Osteoblast (primary cell): ENCODE results near the gene NT5DC3. TPM values are rescaled to one million over a fixed set of nuclear protein-coding genes. Genes with fewer than 3 reads are reported as not detected.

Source experiments
- DNase-seq: peaks from one replicate; pipeline ENCODE4 v3.0.0; 2011; ENCODE audit warnings: low spot score, mixed read lengths; ENCODE audit not compliant: insufficient read length; ENCODE audit errors: missing footprints
- H2AFZ ChIP-seq: 2 replicates; pipeline ENCODE4 v1.6.0; 2011; ENCODE audit warnings: mild to moderate bottlenecking, low read length
- H3K27ac ChIP-seq: 2 replicates; pipeline ENCODE4 v1.5.1; 2011; ENCODE audit warnings: mild to moderate bottlenecking, low read depth, low read length, moderate library complexity
- H3K27me3 ChIP-seq: 2 replicates; pipeline ENCODE4 v1.6.0; 2012; ENCODE audit warnings: mild to moderate bottlenecking, control low read depth, inconsistent platforms, low read length, moderate library complexity; ENCODE audit not compliant: insufficient read depth
- H3K36me3 ChIP-seq: 2 replicates; pipeline ENCODE4 v1.5.1; 2011; ENCODE audit warnings: mild to moderate bottlenecking, low read length, control low read depth, moderate library complexity; ENCODE audit not compliant: insufficient read depth
- H3K4me1 ChIP-seq: 2 replicates; pipeline ENCODE4 v1.5.1; 2011; ENCODE audit warnings: mild to moderate bottlenecking, low read length, control low read depth, moderate library complexity; ENCODE audit not compliant: insufficient read depth
- H3K4me2 ChIP-seq: 2 replicates; pipeline ENCODE4 v1.6.0; 2011; ENCODE audit warnings: mild to moderate bottlenecking, low read length; ENCODE audit not compliant: insufficient read depth
- H3K4me3 ChIP-seq: fragments of 200-600 bp; sonication (generic); 3 replicates; pipeline ENCODE4 v1.5.1; 2012; ENCODE audit warnings: mild to moderate bottlenecking, low read length, inconsistent platforms; ENCODE audit not compliant: insufficient read depth
- H3K79me2 ChIP-seq: 2 replicates; pipeline ENCODE4 v1.6.0; 2012; ENCODE audit warnings: mild to moderate bottlenecking, low read length, control low read depth, inconsistent platforms; ENCODE audit not compliant: insufficient read depth
- H3K9me3 ChIP-seq: 2 replicates; pipeline ENCODE4 v1.5.1; 2011; ENCODE audit warnings: low read depth, low read length, control low read depth
- H4K20me1 ChIP-seq: 2 replicates; pipeline ENCODE4 v1.6.0; 2012; ENCODE audit warnings: mild to moderate bottlenecking, low read length, control low read depth; ENCODE audit not compliant: insufficient read depth
- CTCF ChIP-seq: IDR thresholded peaks from 2 replicates; pipeline ENCODE4 v1.5.1; 2011; ENCODE audit warnings: mild to moderate bottlenecking, low read depth, low read length, moderate library complexity; ENCODE audit errors: extremely low read depth
- total RNA-seq: library from RNA; depleted of rRNA; stranded (reverse); fragments of >200 nt; gene quantifications from 2 replicates; pipeline ENCODE4 v1.2.3, GENCODE V29; 2012

Gene NT5DC3
- total RNA-seq, 1 donor = 10.1 TPM

DNA sequence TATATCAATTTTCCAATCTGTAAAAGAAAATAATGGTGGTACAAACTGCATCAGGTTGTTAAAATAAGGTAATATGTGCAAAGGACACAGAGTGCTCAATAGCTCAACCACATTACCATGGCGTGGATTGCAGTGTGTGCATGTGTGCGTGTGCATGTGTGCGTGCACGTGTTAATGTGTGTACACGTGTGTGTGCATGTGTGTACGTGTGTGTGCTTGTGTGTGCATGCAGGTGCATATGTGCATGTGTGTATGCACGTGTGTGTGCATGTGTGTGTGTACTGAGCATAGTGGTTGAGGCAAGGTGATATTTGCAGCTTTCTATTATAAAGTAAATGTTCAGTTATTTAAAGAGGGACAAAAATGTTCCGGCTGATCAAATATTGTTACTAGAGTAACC is 115.6 kb downstream of the NT5DC3 start:
- H2AFZ ChIP-seq = no peak overlapping the region
- H3K4me2 ChIP-seq = no peak overlapping the region
- H3K36me3 ChIP-seq = no peaks in the 10 kb centered on the region
- peaks cover 6% of the 10 kb centered on the region for H3K27me3 ChIP-seq
- no peaks in the 10 kb centered on the region for H4K20me1 ChIP-seq
- no peaks in the 10 kb centered on the region for H3K9me3 ChIP-seq
- TF ChIP-seq CTCF = no peak
- no peak overlapping the region for H3K27ac ChIP-seq
- no peak overlapping the region for H3K4me3 ChIP-seq
- no peaks in the 10 kb centered on the region for H3K4me1 ChIP-seq
- no peaks in the 10 kb centered on the region for H3K79me2 ChIP-seq
- DNase-seq = no peak

Other genes with a start within 250 kb of the NT5DC3 start
- gene HSP90B1, start 89.2 kb upstream of the NT5DC3 start, total RNA-seq = 430 and 436 TPM in 2 replicates
- 20.9 and 23.2 TPM in 2 replicates for gene TDG, start 124.6 kb upstream of the NT5DC3 start, total RNA-seq
- 52.5 and 62.2 TPM in 2 replicates for gene GLT8D2, start 209.0 kb upstream of the NT5DC3 start, total RNA-seq
- gene HCFC2, start 223.3 kb upstream of the NT5DC3 start, total RNA-seq = 25.7 and 27.7 TPM in 2 replicates